ENCODE results near the gene AGBL1.

The AGBL1 gene

DNA sequence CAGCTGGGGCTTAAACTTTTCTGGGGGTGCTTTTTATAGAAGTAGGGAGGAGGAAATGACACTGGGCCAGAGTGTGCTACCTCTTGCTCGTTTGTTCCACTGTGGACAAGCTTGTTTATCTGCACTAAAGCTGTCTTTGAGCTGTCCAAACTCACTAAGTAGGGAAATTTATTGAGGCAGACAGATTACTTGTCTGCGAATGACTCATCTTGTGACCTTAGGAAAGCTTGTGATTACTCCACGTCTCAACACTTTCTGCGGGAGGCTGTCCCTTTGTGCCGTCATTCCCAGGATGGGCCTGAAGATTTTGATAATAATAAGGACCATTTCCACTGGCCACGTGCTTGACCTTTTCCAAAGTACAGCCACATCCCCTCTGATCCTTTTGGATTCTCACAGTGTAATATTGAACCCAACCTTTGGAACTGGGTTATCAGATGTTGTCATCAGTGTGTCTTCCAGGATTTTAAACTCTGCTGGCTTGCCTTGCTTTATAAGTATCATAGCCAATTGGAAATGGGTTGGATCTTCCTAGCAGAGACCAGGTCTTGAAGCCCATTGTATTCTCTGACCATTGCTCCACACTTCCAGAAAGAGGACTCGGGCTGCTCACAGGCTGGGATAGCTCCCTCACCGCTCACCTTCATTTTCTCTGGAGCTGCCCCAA, 84.7 kb downstream of the AGBL1 start:
- DNase-seq (ENCODE audit: low read depth), result no peak

DNA sequence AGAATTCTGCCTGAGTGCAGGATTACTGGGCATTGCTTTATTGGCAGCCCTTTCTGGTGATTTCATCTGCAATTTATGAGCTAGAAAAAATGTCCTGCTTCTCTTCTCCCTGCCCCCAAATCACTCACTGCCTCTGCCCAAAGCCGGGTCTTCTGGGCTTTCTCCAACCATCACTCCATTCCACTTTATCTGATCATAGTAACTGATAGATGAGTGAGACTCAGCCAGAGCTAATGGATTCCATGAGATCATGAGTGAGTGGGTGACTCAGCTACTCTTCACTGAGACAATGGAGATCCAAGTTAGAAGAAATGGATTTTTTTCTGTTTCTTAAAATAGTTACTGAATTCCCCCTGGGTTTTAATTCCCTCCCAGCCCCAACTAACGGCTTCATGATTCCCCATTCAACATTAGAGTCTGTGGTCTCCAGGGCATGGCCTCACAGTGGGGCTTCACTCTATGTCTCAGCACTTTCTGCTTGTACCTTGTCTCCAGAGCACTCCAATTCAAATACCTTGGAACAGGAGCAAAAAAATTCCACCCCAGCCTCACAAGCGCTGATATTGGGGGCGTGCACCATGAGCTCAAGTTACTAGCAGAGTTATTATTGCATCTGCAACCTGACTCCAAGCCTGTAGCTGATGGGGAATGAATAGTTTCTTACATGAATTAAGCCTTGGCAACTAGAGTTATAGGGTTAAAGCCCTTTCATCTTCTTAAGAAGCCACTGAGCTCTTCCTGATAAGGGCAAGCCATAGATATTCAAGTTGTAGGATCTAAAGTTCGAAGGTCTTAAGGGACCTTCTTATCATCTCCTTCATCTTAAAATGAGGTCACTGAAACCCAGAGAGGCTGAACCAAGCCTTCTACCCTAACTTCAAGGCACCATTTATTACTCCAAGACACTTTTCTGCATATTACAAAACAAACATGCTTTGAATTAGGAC, 85.9 kb downstream of the AGBL1 start:
- DNase-seq (ENCODE audit: low read depth), result no peak

DNA sequence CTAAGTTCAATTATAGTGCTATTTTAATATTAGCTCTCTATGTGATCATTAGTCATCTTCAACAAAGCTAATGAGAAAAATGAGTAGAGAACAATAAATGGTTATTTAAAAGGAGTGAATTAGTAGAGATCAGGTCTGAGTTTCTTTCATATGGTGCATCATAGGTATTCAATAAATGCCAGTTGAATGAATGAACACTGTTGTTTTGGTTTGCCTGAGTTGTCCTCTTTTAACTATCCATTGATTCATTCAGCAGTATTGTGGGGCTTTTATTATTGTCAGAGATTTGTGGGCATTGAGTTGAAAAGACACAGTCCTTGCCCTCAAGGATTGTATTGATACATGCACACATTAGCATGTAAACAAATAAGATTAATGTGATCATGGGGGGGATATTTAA, 88.2 kb downstream of the AGBL1 start:
- DNase-seq (ENCODE audit: low read depth), result no peak

DNA sequence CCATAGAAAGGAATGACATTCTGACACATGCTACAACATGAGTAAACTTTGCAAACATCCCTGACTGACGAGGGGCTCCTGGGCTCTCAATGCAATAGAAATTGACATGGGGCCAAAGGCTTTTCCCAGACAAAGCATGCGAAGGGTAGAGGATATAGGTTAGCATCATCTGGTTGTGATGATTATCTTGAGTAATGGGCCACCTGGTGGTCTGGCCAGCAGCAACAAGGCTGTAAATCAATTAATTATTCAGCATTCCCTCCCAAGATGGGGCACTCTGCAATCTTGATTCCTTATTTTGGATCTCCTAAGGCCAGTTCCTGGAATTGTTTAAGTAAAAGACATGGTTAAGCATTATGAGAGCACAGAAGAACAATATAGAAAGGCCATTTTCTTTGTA, 99.2 kb downstream of the AGBL1 start:
- DNase-seq (ENCODE audit: low read depth), result no peak

- DNase-seq (ENCODE audit: low read depth), result peak; percentile 34
These were observed 104.2 kb downstream of the AGBL1 start for GRCh38 chr15:86183596-86184491.

GRCh38 chr15:86193716-86194380, 114.2 kb downstream of the AGBL1 start:
- no peak for DNase-seq (ENCODE audit: low read depth)

DNA sequence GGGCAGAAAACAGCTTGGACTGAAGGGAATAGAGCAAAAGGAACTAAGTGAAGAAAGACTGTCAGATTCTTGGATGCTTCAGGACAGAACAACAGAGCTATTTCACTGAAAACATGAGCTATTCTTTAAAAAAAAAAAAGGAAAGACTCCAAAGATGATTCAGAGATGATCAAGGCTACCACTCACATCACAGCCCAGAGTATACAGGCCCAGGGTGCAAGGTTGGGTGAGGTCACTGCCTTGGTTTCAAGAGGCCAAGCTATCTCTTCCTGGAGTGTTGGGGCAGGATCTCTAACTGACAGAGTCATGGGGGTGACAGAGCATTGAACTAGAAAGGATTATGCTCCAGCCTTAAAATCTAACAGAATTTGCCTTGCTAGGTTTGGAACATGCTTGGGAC, 118.1 kb downstream of the AGBL1 start:
- DNase-seq (ENCODE audit: low read depth), result no peak

DNA sequence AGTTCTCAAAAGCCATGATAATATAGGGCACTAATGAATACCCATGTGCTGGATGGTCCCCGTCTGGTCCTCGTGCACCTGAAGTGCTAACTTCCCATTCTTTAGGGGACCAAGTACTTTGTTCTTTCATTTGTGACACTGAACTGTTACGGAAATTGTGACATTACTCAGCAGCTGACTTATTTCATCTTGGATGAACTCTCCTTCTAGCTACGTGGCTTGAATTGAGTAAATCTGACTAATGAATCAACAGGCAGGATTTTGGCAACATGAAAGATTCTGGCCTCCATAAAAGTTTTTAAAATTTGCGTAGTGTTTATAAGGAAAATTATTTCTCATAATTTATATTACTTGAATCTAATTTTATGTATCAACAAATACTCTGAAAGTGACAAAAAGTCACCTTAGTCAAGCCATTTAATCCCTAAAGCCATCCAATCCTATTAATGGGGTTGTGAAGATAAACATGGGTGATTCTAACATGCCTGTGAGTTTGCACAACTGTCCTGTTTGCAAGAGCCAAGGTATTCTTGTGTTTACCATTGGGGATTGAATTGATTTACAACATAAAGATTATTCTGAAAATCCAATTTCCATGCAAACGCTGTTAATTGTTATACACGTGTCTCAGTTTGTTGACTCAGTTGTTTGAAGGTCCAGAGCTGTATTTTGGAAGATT, 119.9 kb downstream of the AGBL1 start:
- no peak for DNase-seq (ENCODE audit: low read depth)

DNA sequence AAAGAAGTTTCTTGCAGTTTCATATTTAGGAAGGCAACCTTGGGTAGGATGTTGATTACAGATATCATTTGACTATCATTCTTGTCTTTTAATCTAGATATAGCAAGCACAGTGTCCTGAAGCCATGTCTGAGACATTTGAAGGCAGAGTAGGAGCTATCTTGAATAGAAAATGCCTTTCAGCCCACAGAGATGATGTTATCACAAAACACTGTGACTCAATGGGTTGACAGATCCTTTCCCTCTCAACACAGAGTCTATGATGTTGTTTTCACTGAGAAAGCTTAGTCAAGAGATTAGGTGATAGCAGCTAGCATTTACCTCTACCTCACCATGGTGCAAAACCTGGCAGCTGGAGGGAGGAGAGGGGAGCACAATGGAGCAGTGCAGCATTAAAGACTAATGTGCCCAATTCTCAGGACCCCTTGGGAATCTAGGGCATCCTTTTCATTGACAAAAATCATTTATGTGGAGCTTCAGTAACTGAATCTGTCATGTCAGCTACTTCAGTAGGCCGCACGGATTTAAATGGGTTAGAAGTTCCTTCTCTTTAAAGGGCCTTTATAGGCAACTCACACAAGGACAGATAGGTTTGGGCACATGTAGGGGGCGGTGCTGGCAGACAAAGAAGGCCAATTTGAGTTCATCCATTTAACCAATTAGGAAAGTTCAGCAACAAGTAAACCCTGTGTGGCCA, 121.8 kb downstream of the AGBL1 start:
- DNase-seq (ENCODE audit: low read depth), result no peak

DNA sequence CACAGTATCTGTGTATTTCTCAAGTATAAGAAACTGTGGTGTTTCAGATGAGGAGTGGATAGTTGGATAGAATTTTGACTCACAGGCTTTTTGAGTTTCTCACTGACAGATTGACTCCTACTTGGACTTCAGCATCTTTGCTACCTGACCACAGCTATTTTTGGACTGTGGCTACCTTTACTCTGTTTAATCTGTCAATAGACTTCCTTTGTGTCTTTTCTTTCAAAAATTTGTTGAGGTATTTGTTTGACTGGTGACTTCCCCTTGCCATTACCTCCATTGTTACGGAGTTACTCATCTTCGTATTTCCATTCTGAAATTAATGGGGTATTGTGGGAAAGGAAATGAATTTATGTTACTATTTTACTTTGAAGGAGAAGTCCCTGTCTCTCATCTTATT, 123.8 kb downstream of the AGBL1 start:
- DNase-seq (ENCODE audit: low read depth), result no peak

DNA sequence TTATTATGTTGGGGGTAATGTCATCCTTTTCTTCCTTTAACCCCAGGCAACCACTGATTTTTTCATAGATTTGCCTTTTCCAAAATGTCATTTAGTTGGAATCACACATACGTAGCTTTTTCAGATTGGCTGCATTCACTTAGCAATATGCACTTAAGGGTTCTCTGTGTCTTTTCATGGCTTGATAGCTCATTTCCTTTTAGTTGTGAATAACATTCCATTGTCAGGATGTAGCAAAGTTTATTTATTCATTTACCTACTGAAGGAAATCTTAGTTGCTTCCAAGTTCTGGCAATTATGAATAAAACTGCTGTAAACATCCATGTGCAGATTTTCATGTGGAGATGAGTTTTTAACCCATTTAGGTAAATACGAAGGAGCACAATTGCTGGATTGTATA, 125.4 kb downstream of the AGBL1 start:
- DNase-seq (ENCODE audit: low read depth), result no peak

- DNase-seq (ENCODE audit: low read depth), result no peak
These were observed 133.7 kb downstream of the AGBL1 start for GRCh38 chr15:86213420-86213819.

DNA sequence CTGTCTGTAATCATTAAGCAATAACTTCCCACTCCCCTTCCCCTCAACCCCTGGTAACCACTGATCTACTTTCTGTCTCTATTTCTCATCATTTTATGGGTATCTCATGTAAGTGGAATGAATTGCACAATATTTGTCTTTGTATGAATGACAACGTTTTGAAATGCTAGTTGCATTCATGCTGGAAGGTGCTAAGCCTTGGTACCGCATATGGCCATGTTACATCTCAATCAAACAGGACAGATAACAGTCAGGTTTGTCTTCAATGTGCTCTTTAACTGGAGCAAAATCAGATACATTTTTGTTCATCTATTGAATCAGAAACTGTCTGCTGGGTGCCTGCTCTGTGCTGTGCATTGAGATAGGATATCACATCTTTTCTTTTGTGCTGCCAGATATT, 134.2 kb downstream of the AGBL1 start:
- DNase-seq (ENCODE audit: low read depth), result no peak

DNA sequence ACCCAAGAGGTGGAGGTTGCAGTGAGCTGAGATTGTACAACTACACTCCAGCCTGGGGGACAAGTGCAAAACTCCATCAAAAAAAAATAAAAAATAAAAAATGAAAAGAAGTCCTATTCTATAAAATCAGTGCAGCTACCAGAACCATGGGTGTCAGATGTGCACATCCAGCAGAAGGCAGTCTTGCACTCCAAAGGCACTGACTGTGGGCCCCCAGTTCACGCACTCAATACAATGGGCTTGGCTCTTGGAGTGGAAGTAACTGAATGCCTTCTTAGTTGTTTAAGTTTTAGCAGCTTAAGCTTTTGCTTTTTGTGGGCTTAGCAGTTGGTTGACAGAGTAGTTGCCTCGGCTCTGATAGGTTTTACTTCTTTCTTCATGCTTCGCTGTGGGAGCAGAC, 141.4 kb downstream of the AGBL1 start:
- DNase-seq (ENCODE audit: low read depth), result no peak

DNA sequence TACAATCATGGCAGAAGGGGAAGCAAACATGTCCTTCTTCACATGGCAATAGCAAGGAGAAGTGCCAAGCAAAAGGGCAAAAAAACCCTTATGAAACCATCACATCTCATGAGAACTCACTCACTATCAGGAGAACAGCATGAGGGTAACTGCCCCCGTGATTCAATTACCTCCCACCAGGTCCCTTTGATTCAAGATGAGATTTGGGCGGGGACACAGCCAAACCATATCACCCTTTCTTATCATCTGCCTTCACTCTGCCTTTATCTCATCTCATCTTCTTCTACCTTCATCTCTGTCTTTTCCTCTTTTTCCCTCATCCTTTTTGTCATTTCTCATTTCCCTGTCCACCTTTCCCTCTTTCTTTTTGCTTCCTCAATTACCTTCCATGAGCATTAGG, 149.6 kb downstream of the AGBL1 start:
- DNase-seq (ENCODE audit: low read depth), result no peak

DNA sequence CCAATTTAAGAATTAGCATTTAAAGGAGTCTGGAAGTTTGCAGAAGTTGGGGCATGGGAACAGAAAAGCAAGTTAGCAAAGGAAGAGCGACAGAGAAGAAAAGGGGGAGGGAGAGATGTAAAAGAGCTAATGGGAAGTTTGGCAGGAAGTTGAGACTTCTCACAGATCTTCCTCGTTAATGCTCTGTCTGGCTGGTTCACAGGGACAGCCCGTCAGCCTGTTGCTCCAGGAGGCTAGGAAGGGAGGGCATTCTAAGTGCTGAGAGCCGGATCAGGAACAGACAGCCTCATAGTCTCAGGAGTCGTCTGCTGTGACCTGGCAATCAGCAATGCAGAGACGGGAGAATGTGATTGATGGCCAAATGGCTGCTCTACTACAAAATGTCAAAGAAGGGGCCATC, 150.3 kb downstream of the AGBL1 start:
- no peak for DNase-seq (ENCODE audit: low read depth)

DNA sequence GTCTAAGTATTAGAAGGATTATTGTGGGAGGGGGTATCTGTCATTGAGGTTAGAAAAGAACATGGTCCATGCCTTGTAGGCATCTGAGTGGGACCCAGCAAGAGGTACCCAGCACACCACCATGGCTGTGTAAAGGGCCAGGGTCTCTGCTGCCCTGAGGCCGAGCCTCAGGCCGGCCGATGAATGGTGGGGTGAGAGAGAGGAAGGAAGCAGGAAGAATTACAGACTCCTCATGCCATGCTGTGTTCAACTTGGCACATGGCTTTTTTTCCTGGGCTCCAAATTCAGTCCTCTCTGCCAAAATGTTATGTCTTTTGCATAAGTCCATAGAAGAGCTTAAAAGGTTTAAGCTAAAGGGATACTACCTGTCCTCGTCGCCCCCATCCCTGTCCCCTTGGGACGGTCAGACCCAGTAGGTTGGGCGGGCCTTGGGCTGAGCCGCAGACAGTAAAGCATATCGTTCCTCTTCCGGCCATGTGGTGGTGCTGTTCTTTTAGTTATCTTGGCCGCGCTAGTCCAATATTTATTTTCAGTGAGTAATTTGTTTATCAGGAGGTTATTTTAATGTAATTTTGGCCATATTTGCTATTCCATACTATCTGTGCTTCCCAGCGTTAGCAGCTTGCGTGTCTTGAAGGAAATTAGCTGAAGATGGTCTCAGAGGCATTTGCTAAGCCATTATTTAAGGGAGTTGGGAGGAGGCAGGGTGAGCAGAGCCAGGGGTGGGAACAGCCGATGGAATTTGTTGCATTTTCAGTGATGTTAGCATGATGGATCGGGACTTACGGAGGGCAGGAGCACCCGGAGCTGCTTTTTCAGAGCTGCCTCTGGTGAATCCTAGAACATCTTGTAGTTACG, 152.4 kb downstream of the AGBL1 start:
- DNase-seq (ENCODE audit: low read depth), result peak; percentile 8

DNA sequence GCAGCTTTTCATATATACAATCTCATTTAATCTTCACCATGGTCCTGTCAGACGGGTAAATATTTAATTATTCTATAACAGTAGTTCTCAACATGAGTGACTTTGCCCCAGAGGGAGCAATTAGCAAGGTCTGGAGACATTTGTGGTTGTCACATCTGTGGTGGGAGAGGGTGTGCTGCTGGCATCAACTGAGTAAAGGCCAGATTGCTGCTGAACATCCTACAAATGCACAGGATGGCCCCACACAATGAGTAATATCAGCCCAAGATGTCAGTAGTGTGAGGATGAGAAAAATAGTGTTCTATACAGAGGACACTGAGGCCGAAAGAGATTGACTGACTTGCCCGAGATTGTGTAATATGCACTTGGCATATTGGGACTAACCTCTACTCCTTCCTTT, 156.0 kb downstream of the AGBL1 start:
- no peak for DNase-seq (ENCODE audit: low read depth)

GRCh38 chr15:86236356-86237110, 156.9 kb downstream of the AGBL1 start:
- DNase-seq (ENCODE audit: low read depth), result no peak
